Transverse colon (tissue), 4 donors: Measurements from ENCODE around the gene EYS.

Experiments used
- EP300 ChIP-seq: sonication (generic); formaldehyde crosslinking; IDR thresholded peaks from one replicate; pipeline ENCODE4 v1.6.1; 2017; ENCODE audit warnings: antibody characterized with exemption, low read depth
- POLR2A ChIP-seq: fragments of 450-650 bp; IDR thresholded peaks from one replicate; pipeline ENCODE4 v1.6.1; 2016; ENCODE audit warnings: antibody characterized with exemption, mild to moderate bottlenecking, moderate library complexity
- POLR2AphosphoS5 ChIP-seq, 3 donors: sonication (generic); formaldehyde crosslinking; IDR thresholded peaks; one replicate each; pipeline ENCODE4 v1.6.1; 2016; ENCODE audit warnings: antibody characterized with exemption in 3 of 3
- TF ChIP-seq, protein P1 (sequence below), 5 experiments: fragments of 200-600 bp in 3 of 5; fragments of 450-650 bp in 2 of 5; sonication (generic) in 3 of 5; IDR thresholded peaks; 1 replicate in 2 of 5; 2 replicates in 3 of 5; pipeline ENCODE4 v1.5.1; 2016 to 2017; ENCODE audit warnings: antibody characterized with exemption in 5 of 5, inconsistent platforms in 3 of 5, mild to moderate bottlenecking in 2 of 5, moderate library complexity in 1 of 5

DNA sequence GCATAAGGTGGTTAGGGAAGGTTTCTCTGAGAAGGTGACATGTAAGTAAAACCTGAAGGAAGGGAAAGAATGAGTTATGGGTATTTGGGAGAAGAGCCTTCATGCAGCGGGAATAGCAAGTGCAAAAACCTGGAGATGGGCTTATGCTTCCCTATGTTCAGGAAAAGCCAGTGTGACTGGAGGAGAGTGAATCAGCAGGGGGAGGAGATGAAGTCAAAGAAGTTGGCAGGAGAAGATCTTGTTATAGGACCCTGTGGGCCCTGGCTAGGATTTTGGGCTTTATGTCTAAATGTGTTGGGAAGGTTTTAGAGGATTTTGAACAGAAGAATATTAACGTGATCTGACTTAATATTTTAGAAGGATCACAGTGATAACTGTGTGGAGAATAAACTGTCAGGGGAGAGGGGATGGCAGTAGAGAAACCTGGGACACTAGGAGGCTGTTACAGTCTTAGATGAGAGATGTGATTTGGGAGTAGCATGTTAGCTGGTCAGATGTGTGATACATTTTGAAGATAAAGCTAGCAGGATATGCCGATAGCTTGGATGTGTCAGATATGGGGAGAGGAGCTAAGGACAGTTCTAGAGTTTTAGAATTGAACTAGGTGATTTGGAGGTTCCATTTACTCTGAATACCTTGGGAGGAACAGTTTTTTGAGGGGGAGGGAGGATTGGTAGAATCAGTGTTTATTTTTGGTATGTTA, 2030.5 kb downstream of the EYS start:
- TF ChIP-seq POLR2A (no peak), EP300 (no peak), POLR2AphosphoS5 (IDR thresholded peaks at IDR 0.05) (no peak)
- TF ChIP-seq, protein P1, sequence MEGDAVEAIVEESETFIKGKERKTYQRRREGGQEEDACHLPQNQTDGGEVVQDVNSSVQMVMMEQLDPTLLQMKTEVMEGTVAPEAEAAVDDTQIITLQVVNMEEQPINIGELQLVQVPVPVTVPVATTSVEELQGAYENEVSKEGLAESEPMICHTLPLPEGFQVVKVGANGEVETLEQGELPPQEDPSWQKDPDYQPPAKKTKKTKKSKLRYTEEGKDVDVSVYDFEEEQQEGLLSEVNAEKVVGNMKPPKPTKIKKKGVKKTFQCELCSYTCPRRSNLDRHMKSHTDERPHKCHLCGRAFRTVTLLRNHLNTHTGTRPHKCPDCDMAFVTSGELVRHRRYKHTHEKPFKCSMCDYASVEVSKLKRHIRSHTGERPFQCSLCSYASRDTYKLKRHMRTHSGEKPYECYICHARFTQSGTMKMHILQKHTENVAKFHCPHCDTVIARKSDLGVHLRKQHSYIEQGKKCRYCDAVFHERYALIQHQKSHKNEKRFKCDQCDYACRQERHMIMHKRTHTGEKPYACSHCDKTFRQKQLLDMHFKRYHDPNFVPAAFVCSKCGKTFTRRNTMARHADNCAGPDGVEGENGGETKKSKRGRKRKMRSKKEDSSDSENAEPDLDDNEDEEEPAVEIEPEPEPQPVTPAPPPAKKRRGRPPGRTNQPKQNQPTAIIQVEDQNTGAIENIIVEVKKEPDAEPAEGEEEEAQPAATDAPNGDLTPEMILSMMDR (IDR thresholded peaks at IDR 0.05) = no peak
